Upper lobe of left lung (tissue), 4 donors: ENCODE results near the gene ATG2B.

Experiments used
- CTCF ChIP-seq, 6 experiments: fragments of 450-650 bp in 4 of 6; fragments of 200-600 bp in 2 of 6; sonication (generic) in 2 of 6; IDR thresholded peaks; one replicate each; pipeline ENCODE4 v1.5.1; 2016 to 2019; ENCODE audit warnings: antibody characterized with exemption in 6 of 6
- EP300 ChIP-seq, 4 donors: sonication (generic); formaldehyde crosslinking; IDR thresholded peaks; one replicate each; pipeline ENCODE4 v1.5.1; 2017; ENCODE audit warnings: antibody characterized with exemption in 4 of 4, control low read depth in 2 of 4
- POLR2A ChIP-seq, 4 donors: fragments of 450-650 bp; IDR thresholded peaks; one replicate each; pipeline ENCODE4 v1.5.1; 2016 to 2017; ENCODE audit warnings: antibody characterized with exemption in 4 of 4, mild to moderate bottlenecking in 2 of 4
- POLR2AphosphoS5 ChIP-seq, 2 donors: sonication (generic); formaldehyde crosslinking; IDR thresholded peaks; one replicate each; pipeline ENCODE4 v1.5.1; 2017; ENCODE audit warnings: antibody characterized with exemption in 2 of 2

GRCh38 chr14:96376093-96376492, 13.0 kb upstream of the ATG2B start:
- TF ChIP-seq CTCF (IDR thresholded peaks at IDR 0.05) (no peak), POLR2A (IDR thresholded peaks at IDR 0.05) (no peak), POLR2AphosphoS5 (IDR thresholded peaks at IDR 0.05) (no peak), EP300 (IDR thresholded peaks at IDR 0.05) (no peak)
